HEK293 (cell line): ENCODE measurements around the gene CCDC87.

Experiments used
- CTCF ChIA-PET: fragments of 350-600 bp; formaldehyde crosslinking; extraction: SDS; loops from one replicate; lab custom pipeline; 2021; ENCODE audit warnings: antibody characterized with exemption; lab: Yijun Ruan, JAX
- POLR2A ChIA-PET: fragments of 300-600 bp; formaldehyde crosslinking; extraction: SDS; loops from one replicate; lab custom pipeline; 2020; ENCODE audit warnings: antibody characterized with exemption, inconsistent platforms; lab: Yijun Ruan, JAX
- H3K27ac ChIP-seq: fragments of 200-500 bp; sonication (Bioruptor generic); 2 replicates; pipeline ENCODE4 v1.5.1; 2014; ENCODE audit warnings: low read depth, low read length, control low read depth, inconsistent platforms; ENCODE audit errors: extremely low read depth
- H3K36me3 ChIP-seq, 2 experiments: fragments of 200-500 bp in 1 of 2; sonication (Bioruptor generic) in 1 of 2; 1 replicate in 1 of 2; 2 replicates in 1 of 2; pipeline ENCODE4 v1.5.1; 2014 to 2017; ENCODE audit warnings: inconsistent platforms in 2 of 2, low read length in 2 of 2; ENCODE audit not compliant: control insufficient read depth in 2 of 2, insufficient read depth in 1 of 2
- H3K4me1 ChIP-seq: fragments of 200-500 bp; sonication (Bioruptor generic); 2 replicates; pipeline ENCODE4 v1.5.1; 2014; ENCODE audit warnings: mild to moderate bottlenecking, low read length, inconsistent platforms; ENCODE audit not compliant: control insufficient read depth, insufficient read depth
- H3K4me3 ChIP-seq: 2 replicates; pipeline ENCODE4 v1.5.1; 2011; ENCODE audit warnings: low read depth, mild to moderate bottlenecking, control low read depth, low read length, moderate library complexity
- H3K9me3 ChIP-seq: fragments of 200-500 bp; sonication (Bioruptor generic); 2 replicates; pipeline ENCODE4 v1.5.1; 2014; ENCODE audit warnings: low read depth, low read length, inconsistent platforms; ENCODE audit not compliant: control insufficient read depth, insufficient read depth
- BCL11B ChIP-seq: fragments of 450-650 bp; formaldehyde crosslinking; IDR thresholded peaks from 2 replicates; pipeline ENCODE4 v1.5.1; 2016; ENCODE audit warnings: low read depth, missing biosample characterization, missing genetic modification characterization
- OSR2 ChIP-seq: fragments of 450-650 bp; formaldehyde crosslinking; IDR thresholded peaks from 2 replicates; pipeline ENCODE4 v1.5.1; 2016; ENCODE audit warnings: missing biosample characterization, missing genetic modification characterization
- OVOL3 ChIP-seq: fragments of 450-650 bp; formaldehyde crosslinking; IDR thresholded peaks from 2 replicates; pipeline ENCODE4 v1.5.1; 2016; ENCODE audit warnings: missing biosample characterization, missing genetic modification characterization
- SP3 ChIP-seq: fragments of 450-650 bp; formaldehyde crosslinking; IDR thresholded peaks from 2 replicates; pipeline ENCODE4 v1.5.1; 2016; ENCODE audit warnings: missing biosample characterization, missing genetic modification characterization
- YY2 ChIP-seq: fragments of 450-650 bp; formaldehyde crosslinking; IDR thresholded peaks from 2 replicates; pipeline ENCODE4 v1.5.1; 2016; ENCODE audit warnings: missing biosample characterization, missing genetic modification characterization
- ZBTB17 ChIP-seq: fragments of 450-650 bp; formaldehyde crosslinking; IDR thresholded peaks from 2 replicates; pipeline ENCODE4 v1.5.1; 2016; ENCODE audit warnings: missing biosample characterization, missing genetic modification characterization
- ZFP37 ChIP-seq: fragments of 450-650 bp; formaldehyde crosslinking; IDR thresholded peaks from 2 replicates; pipeline ENCODE4 v1.5.1; 2016; ENCODE audit warnings: missing biosample characterization, missing genetic modification characterization
- ZNF121 ChIP-seq: fragments of 450-650 bp; formaldehyde crosslinking; IDR thresholded peaks from 2 replicates; pipeline ENCODE4 v1.5.1; 2016; ENCODE audit warnings: missing biosample characterization, missing genetic modification characterization
- ZNF311 ChIP-seq: fragments of 450-650 bp; formaldehyde crosslinking; IDR thresholded peaks from 2 replicates; pipeline ENCODE4 v1.5.1; 2017; ENCODE audit warnings: missing biosample characterization, missing genetic modification characterization, borderline replicate concordance
- ZNF423 ChIP-seq: fragments of 450-650 bp; formaldehyde crosslinking; IDR thresholded peaks from 2 replicates; pipeline ENCODE4 v1.5.1; 2016; ENCODE audit warnings: missing biosample characterization, missing genetic modification characterization
- ZNF48 ChIP-seq: fragments of 450-650 bp; formaldehyde crosslinking; IDR thresholded peaks from 2 replicates; pipeline ENCODE4 v1.5.1; 2016; ENCODE audit warnings: missing biosample characterization, missing genetic modification characterization
- ZNF548 ChIP-seq: fragments of 450-650 bp; formaldehyde crosslinking; IDR thresholded peaks from 2 replicates; pipeline ENCODE4 v1.5.1; 2016; ENCODE audit warnings: missing biosample characterization, missing genetic modification characterization
- ZNF555 ChIP-seq: fragments of 450-650 bp; formaldehyde crosslinking; conservative IDR thresholded peaks from 2 replicates; pipeline ENCODE4 v1.5.1; 2017; ENCODE audit warnings: missing biosample characterization, mild to moderate bottlenecking, missing genetic modification characterization, inconsistent platforms
- ZNF658 ChIP-seq: fragments of 450-650 bp; formaldehyde crosslinking; IDR thresholded peaks from 2 replicates; pipeline ENCODE4; 2016; ENCODE audit warnings: missing biosample characterization, missing genetic modification characterization
- ZNF777 ChIP-seq: fragments of 450-650 bp; formaldehyde crosslinking; IDR thresholded peaks from 2 replicates; pipeline ENCODE4 v1.5.1; 2017; ENCODE audit warnings: missing biosample characterization, missing genetic modification characterization, borderline replicate concordance
- ZNF791 ChIP-seq: fragments of 450-650 bp; formaldehyde crosslinking; IDR thresholded peaks from 2 replicates; pipeline ENCODE4 v1.5.1; 2016; ENCODE audit warnings: missing biosample characterization, missing genetic modification characterization
- TF ChIP-seq, protein P1 (sequence below): fragments of 450-650 bp; formaldehyde crosslinking; IDR thresholded peaks from 2 replicates; pipeline ENCODE4 v1.5.1; 2016; ENCODE audit warnings: missing biosample characterization, missing genetic modification characterization
- TF ChIP-seq, protein P2 (sequence below): fragments of 450-650 bp; IDR thresholded peaks from 2 replicates; pipeline ENCODE4 v1.5.1; 2018; ENCODE audit warnings: missing biosample characterization, missing genetic modification characterization
- TF ChIP-seq, protein P3 (sequence below): fragments of 450-650 bp; formaldehyde crosslinking; IDR thresholded peaks from 2 replicates; pipeline ENCODE4 v1.5.1; 2016; ENCODE audit warnings: missing biosample characterization, missing genetic modification characterization
- TF ChIP-seq, protein P4 (sequence below): fragments of 450-650 bp; formaldehyde crosslinking; IDR thresholded peaks from 2 replicates; pipeline ENCODE4 v1.5.1; 2016; ENCODE audit warnings: missing biosample characterization, missing genetic modification characterization
- TF ChIP-seq, protein P5 (sequence below): fragments of 450-650 bp; formaldehyde crosslinking; IDR thresholded peaks from 2 replicates; pipeline ENCODE4 v1.5.1; 2017; ENCODE audit warnings: missing biosample characterization, missing genetic modification characterization

Gene CCDC87

DNA sequence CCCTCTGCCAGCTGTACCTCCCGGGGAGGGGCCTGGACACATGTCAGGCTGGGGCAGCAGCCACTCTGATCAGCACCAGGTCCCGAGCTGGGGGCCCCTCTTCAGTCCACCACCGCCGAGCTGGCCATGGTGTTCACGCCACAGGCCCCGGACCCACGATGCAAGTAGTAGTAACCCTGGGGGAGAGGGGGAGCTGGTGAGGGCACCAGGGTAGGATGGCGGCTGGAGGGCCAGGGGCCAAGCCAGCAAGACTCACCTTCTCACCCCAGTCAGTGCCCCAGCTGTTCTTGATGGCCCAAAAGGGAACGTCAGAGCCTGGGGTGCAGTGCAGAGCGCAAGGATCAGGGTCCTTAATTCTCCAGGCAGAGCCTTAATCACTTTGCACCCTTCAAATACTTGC is 29.0 kb downstream of the CCDC87 start:
- POLR2A ChIA-PET, result interaction anchor here (2.3 kb wide), 1 partner anchor 18 kb away, joined by 9 read pairs; the partner anchor contains the start of genes ACTN3 and ZDHHC24

DNA sequence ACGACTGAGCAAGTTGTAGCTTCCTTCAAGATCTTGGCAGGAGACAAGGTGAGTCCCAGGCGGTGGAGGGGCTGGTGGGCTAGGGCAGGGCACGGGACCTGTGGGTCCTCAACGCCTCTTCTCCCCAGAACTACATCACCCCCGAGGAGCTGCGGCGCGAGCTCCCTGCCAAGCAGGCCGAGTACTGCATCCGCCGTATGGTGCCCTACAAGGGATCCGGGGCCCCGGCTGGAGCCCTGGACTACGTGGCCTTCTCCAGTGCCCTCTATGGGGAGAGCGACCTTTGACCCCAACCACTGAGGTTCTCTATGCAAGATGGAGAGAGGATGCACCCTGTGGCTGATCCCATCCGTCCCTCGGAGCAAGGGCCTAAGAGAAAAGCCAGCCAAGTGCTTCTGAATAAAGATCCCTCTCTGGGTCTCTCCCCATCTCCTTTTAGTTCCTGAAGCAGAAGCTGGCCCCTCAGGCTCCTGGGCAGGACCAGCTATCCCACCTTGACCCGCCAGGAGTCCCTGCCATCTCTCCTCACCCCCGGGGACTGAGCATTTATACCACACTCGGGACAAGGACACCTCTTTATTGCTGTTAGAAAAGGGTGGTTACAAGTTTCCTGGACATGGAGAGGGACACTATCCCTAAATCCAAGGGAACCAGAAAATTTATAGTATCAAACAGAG is 29.8 kb downstream of the CCDC87 start:
- no peak overlapping the region for H3K27ac ChIP-seq

More for the DNA sequence above, 29.0 kb downstream of the CCDC87 start:
- H3K36me3 ChIP-seq, result no peaks in the 10 kb centered on the region
- no peak overlapping the region for H3K4me3 ChIP-seq
- CTCF ChIA-PET, result interaction anchor here (0.6 to 0.8 kb wide), 2 partner anchors 16 to 146 kb away, joined by 3 to 4 read pairs; no protein-coding TSS in a partner anchor
- no peaks in the 10 kb centered on the region for H3K9me3 ChIP-seq
- no peak overlapping the region for H3K27ac ChIP-seq
- TF ChIP-seq, protein P1, sequence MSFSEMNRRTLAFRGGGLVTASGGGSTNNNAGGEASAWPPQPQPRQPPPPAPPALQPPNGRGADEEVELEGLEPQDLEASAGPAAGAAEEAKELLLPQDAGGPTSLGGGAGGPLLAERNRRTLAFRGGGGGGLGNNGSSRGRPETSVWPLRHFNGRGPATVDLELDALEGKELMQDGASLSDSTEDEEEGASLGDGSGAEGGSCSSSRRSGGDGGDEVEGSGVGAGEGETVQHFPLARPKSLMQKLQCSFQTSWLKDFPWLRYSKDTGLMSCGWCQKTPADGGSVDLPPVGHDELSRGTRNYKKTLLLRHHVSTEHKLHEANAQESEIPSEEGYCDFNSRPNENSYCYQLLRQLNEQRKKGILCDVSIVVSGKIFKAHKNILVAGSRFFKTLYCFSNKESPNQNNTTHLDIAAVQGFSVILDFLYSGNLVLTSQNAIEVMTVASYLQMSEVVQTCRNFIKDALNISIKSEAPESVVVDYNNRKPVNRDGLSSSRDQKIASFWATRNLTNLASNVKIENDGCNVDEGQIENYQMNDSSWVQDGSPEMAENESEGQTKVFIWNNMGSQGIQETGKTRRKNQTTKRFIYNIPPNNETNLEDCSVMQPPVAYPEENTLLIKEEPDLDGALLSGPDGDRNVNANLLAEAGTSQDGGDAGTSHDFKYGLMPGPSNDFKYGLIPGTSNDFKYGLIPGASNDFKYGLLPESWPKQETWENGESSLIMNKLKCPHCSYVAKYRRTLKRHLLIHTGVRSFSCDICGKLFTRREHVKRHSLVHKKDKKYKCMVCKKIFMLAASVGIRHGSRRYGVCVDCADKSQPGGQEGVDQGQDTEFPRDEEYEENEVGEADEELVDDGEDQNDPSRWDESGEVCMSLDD (tag by site-specific recombination), result no peak
- TF ChIP-seq ZNF777 (no peak), ZNF658 (tag by site-specific recombination) (no peak)
- TF ChIP-seq, protein P2, sequence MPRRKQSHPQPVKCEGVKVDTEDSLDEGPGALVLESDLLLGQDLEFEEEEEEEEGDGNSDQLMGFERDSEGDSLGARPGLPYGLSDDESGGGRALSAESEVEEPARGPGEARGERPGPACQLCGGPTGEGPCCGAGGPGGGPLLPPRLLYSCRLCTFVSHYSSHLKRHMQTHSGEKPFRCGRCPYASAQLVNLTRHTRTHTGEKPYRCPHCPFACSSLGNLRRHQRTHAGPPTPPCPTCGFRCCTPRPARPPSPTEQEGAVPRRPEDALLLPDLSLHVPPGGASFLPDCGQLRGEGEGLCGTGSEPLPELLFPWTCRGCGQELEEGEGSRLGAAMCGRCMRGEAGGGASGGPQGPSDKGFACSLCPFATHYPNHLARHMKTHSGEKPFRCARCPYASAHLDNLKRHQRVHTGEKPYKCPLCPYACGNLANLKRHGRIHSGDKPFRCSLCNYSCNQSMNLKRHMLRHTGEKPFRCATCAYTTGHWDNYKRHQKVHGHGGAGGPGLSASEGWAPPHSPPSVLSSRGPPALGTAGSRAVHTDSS (tag by site-specific recombination), result no peak
- H3K4me1 ChIP-seq, result no peaks in the 10 kb centered on the region

More for the DNA sequence above, 29.8 kb downstream of the CCDC87 start:
- POLR2A ChIA-PET, result interaction anchor here (2.3 kb wide), 1 partner anchor 17 kb away, joined by 9 read pairs; the partner anchor contains the start of genes ACTN3 and ZDHHC24
- Histone ChIP-seq H3K4me3 (no peak overlapping the region), H3K9me3 (no peaks in the 10 kb centered on the region), H3K36me3 (no peaks in the 10 kb centered on the region), H3K4me1 (no peaks in the 10 kb centered on the region)
- CTCF ChIA-PET, result interaction anchor here (0.6 to 1.0 kb wide), 6 partner anchors 17 to 145 kb away, joined by 3 to 4 read pairs (median 4); partner anchors contain the start of gene ZDHHC24
- no peak for TF ChIP-seq ZNF121
- no peak for TF ChIP-seq BCL11B (tag by site-specific recombination)
- TF ChIP-seq ZNF48 (tag by site-specific recombination), result no peak
- TF ChIP-seq OVOL3, result no peak
- no peak for TF ChIP-seq ZFP37
- TF ChIP-seq SP3, result no peak
- TF ChIP-seq, protein P3, sequence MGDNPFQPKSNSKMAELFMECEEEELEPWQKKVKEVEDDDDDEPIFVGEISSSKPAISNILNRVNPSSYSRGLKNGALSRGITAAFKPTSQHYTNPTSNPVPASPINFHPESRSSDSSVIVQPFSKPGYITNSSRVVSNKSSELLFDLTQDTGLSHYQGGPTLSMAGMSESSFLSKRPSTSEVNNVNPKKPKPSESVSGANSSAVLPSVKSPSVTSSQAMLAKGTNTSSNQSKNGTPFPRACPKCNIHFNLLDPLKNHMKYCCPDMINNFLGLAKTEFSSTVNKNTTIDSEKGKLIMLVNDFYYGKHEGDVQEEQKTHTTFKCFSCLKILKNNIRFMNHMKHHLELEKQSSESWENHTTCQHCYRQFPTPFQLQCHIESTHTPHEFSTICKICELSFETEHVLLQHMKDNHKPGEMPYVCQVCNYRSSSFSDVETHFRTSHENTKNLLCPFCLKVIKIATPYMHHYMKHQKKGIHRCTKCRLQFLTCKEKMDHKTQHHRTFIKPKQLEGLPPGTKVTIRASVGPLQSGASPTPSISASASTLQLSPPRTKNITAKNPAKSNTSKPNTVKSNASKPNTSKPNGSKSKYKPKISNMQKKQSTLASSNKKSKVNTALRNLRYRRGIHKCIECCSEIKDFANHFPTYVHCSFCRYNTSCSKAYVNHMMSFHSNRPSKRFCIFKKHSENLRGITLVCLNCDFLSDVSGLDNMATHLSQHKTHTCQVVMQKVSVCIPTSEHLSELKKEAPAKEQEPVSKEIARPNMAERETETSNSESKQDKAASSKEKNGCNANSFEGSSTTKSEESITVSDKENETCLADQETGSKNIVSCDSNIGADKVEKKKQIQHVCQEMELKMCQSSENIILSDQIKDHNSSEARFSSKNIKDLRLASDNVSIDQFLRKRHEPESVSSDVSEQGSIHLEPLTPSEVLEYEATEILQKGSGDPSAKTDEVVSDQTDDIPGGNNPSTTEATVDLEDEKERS, result no peak
- no peak for TF ChIP-seq OSR2 (tag by site-specific recombination)
- no peak for TF ChIP-seq ZNF548 (tag by site-specific recombination)
- TF ChIP-seq ZNF555, result no peak
- TF ChIP-seq YY2 (tag by site-specific recombination), result no peak
- TF ChIP-seq ZNF311, result no peak
- no peak for TF ChIP-seq ZNF791 (tag by site-specific recombination)
- TF ChIP-seq, protein P4, sequence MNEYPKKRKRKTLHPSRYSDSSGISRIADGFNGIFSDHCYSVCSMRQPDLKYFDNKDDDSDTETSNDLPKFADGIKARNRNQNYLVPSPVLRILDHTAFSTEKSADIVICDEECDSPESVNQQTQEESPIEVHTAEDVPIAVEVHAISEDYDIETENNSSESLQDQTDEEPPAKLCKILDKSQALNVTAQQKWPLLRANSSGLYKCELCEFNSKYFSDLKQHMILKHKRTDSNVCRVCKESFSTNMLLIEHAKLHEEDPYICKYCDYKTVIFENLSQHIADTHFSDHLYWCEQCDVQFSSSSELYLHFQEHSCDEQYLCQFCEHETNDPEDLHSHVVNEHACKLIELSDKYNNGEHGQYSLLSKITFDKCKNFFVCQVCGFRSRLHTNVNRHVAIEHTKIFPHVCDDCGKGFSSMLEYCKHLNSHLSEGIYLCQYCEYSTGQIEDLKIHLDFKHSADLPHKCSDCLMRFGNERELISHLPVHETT (tag by site-specific recombination), result no peak
- TF ChIP-seq, protein P5, sequence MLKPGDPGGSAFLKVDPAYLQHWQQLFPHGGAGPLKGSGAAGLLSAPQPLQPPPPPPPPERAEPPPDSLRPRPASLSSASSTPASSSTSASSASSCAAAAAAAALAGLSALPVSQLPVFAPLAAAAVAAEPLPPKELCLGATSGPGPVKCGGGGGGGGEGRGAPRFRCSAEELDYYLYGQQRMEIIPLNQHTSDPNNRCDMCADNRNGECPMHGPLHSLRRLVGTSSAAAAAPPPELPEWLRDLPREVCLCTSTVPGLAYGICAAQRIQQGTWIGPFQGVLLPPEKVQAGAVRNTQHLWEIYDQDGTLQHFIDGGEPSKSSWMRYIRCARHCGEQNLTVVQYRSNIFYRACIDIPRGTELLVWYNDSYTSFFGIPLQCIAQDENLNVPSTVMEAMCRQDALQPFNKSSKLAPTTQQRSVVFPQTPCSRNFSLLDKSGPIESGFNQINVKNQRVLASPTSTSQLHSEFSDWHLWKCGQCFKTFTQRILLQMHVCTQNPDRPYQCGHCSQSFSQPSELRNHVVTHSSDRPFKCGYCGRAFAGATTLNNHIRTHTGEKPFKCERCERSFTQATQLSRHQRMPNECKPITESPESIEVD (tag by site-specific recombination), result no peak
- TF ChIP-seq ZNF423 (tag by site-specific recombination), result no peak
- TF ChIP-seq ZBTB17 (tag by site-specific recombination), result no peak
- TF ChIP-seq, all 188 proteins: peak for 0
